HepG2 (cell line): ENCODE data around the gene CHRNG. TPM values are rescaled to one million over a fixed set of nuclear protein-coding genes. Genes with fewer than 3 reads are reported as not detected.

Experiments
- AGO2 ChIP-seq: fragments of 200-400 bp; formaldehyde crosslinking; optimal IDR thresholded peaks from 2 replicates; pipeline ENCODE3; 2017; ENCODE audit warnings: mild to moderate bottlenecking, low read depth, low read length, moderate library complexity
- BORCS8-MEF2B ChIP-seq: sonication (generic); formaldehyde crosslinking; IDR thresholded peaks from 2 replicates; pipeline ENCODE4 v1.8.0; 2022; ENCODE audit warnings: mild to moderate bottlenecking, missing genetic modification reagents
- CEBPG ChIP-seq: IDR thresholded peaks from 2 replicates; pipeline ENCODE4 v1.6.1; 2016
- EZH2 ChIP-seq: conservative IDR thresholded peaks from 2 replicates; pipeline ENCODE4 v1.6.1; 2012; ENCODE audit warnings: mild to moderate bottlenecking, low read depth, low read length, moderate library complexity
- FOXM1 ChIP-seq: sonication (generic); formaldehyde crosslinking; IDR thresholded peaks from 2 replicates; pipeline ENCODE4 v1.5.0; 2020; ENCODE audit warnings: missing genetic modification reagents
- HOXA3 ChIP-seq: sonication (generic); formaldehyde crosslinking; IDR thresholded peaks from 2 replicates; pipeline ENCODE4 v1.5.0; 2020; ENCODE audit warnings: missing genetic modification reagents
- KDM2A ChIP-seq: sonication (generic); formaldehyde crosslinking; IDR thresholded peaks from 2 replicates; pipeline ENCODE4 v1.4.0; 2020; ENCODE audit warnings: low read depth, missing genetic modification reagents, borderline replicate concordance
- NFIC ChIP-seq: IDR thresholded peaks from 2 replicates; pipeline ENCODE4 v1.6.1; 2012; ENCODE audit warnings: mild to moderate bottlenecking, low read length, inconsistent platforms
- PITX1 ChIP-seq: sonication (generic); formaldehyde crosslinking; IDR thresholded peaks from 2 replicates; pipeline ENCODE4 v1.5.1; 2020; ENCODE audit warnings: mild to moderate bottlenecking, missing genetic modification reagents
- RELA ChIP-seq: sonication (generic); formaldehyde crosslinking; IDR thresholded peaks from 2 replicates; pipeline ENCODE4 v1.4.0; 2020; ENCODE audit warnings: missing genetic modification reagents
- RXRB ChIP-seq: IDR thresholded peaks from 2 replicates; pipeline ENCODE4 v1.6.1; 2016; ENCODE audit warnings: borderline replicate concordance, missing genetic modification reagents, missing compliant biosample characterization
- SNAI1 ChIP-seq: sonication (generic); formaldehyde crosslinking; IDR thresholded peaks from 2 replicates; pipeline ENCODE4 v1.5.0; 2020; ENCODE audit warnings: mild to moderate bottlenecking, missing genetic modification reagents, borderline replicate concordance
- SPEN ChIP-seq: sonication (generic); formaldehyde crosslinking; IDR thresholded peaks from 2 replicates; pipeline ENCODE4 v1.5.1; 2020; ENCODE audit warnings: low read depth, mild to moderate bottlenecking, missing genetic modification reagents
- TBX2 ChIP-seq: sonication (generic); formaldehyde crosslinking; IDR thresholded peaks from 2 replicates; pipeline ENCODE4 v1.5.0; 2020; ENCODE audit warnings: missing genetic modification reagents, mild to moderate bottlenecking, borderline replicate concordance
- TFDP2 ChIP-seq: sonication (generic); formaldehyde crosslinking; IDR thresholded peaks from 2 replicates; pipeline ENCODE4 v1.4.0; 2020; ENCODE audit warnings: missing genetic modification reagents
- YEATS4 ChIP-seq: sonication (generic); formaldehyde crosslinking; IDR thresholded peaks from 2 replicates; pipeline ENCODE4 v1.4.0; 2020; ENCODE audit warnings: missing genetic modification reagents, borderline replicate concordance
- ZEB1 ChIP-seq: IDR thresholded peaks from 2 replicates; pipeline ENCODE4 v1.6.1; 2012; ENCODE audit warnings: mild to moderate bottlenecking, low read depth, inconsistent platforms; ENCODE audit not compliant: insufficient replicate concordance
- ZNF160 ChIP-seq: sonication (generic); formaldehyde crosslinking; IDR thresholded peaks from 2 replicates; pipeline ENCODE4 v1.8.0; 2022; ENCODE audit warnings: mild to moderate bottlenecking, inconsistent platforms, missing genetic modification reagents
- ZNF264 ChIP-seq: sonication (generic); formaldehyde crosslinking; IDR thresholded peaks from 2 replicates; pipeline ENCODE4 v1.4.0; 2020; ENCODE audit warnings: missing genetic modification reagents
- ZNF331 ChIP-seq: sonication (generic); formaldehyde crosslinking; IDR thresholded peaks from 2 replicates; pipeline ENCODE4 v1.4.0; 2020; ENCODE audit warnings: missing genetic modification reagents
- ZNF441 ChIP-seq: sonication (generic); formaldehyde crosslinking; IDR thresholded peaks from 2 replicates; pipeline ENCODE4 v1.7.0; 2021; ENCODE audit warnings: missing genetic modification reagents, borderline replicate concordance
- polyA plus RNA-seq, 8 experiments: library from polyadenylated mRNA; depleted of rRNA in 3 of 8; stranded (reverse) in 7 of 8; unstranded in 1 of 8; fragments of >200 nt; fragmentation: Illumina TruSeq in 4 of 8; extraction: Trizol in 4 of 8; gene quantifications; 2 replicates each; pipeline versions ENCODE4 v1.2.1 to v1.2.3, GENCODE V29; 2011 to 2016; ENCODE audit warnings: low read depth in 4 of 8, missing spikeins in 1 of 8, mixed read lengths in 1 of 8; ENCODE audit not compliant: insufficient read depth in 1 of 8
- total RNA-seq, 5 experiments: library from RNA; depleted of rRNA; stranded (reverse); fragments of >200 nt; fragmentation: Illumina TruSeq; extraction: Trizol; gene quantifications; 2 replicates each; pipeline ENCODE4 v1.2.3, GENCODE V29; 2016; ENCODE audit warnings: low read depth in 1 of 5
- TF ChIP-seq, protein P1 (sequence below), 2 experiments: sonication (generic) in 1 of 2; formaldehyde crosslinking in 1 of 2; IDR thresholded peaks; 2 replicates each; pipeline versions ENCODE4 v1.6.1 to v1.9.0; 2014 to 2022; ENCODE audit warnings: antibody characterized with exemption in 1 of 2, borderline replicate concordance in 1 of 2, inconsistent platforms in 1 of 2, low read depth in 1 of 2, missing genetic modification reagents in 1 of 2
- TF ChIP-seq, protein P2 (sequence below): IDR thresholded peaks from 2 replicates; pipeline ENCODE4 v1.6.1; 2016; ENCODE audit warnings: missing genetic modification reagents, missing compliant biosample characterization

The CHRNG gene
- total and polyA plus RNA-seq, 2 of the 13 experiments (the other 11 are each of a cell fraction or from before 2014, with no cell fraction given): not detected

DNA sequence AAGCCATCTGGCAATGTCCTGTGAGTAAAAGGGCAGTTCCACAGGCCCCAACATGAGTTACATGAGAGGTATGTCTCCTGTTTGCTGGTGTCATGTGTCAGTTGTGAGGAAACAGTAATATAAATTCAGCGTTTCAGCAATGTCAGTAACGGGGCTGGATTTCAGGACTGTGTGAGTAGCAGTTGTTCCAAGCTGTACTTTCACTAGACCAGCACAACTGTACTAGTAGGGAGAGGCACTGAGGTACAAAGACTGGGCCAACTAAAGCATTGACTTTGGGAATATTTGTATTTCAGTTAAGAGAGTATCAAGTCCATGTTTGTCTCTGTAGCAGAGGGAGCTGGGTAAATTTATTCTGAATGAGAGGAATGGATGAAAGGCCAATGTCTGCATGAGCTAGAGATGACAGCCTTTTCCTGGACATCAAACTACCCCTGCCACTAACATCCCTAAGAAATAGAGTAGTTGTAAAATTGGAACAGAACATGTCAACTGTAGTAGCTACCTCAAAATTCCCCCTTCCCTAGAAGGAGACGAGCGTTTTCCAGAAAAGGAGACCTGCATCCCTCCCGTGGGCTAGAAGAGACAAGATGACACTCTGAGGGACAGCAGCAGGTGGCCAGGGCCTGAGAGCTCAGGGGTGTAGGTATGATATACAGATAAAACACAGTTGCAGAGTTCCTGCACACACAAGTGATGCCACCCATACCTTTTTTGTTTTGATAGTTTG is 35.3 kb downstream of the CHRNG start (continued):
- TF ChIP-seq, protein P1, sequence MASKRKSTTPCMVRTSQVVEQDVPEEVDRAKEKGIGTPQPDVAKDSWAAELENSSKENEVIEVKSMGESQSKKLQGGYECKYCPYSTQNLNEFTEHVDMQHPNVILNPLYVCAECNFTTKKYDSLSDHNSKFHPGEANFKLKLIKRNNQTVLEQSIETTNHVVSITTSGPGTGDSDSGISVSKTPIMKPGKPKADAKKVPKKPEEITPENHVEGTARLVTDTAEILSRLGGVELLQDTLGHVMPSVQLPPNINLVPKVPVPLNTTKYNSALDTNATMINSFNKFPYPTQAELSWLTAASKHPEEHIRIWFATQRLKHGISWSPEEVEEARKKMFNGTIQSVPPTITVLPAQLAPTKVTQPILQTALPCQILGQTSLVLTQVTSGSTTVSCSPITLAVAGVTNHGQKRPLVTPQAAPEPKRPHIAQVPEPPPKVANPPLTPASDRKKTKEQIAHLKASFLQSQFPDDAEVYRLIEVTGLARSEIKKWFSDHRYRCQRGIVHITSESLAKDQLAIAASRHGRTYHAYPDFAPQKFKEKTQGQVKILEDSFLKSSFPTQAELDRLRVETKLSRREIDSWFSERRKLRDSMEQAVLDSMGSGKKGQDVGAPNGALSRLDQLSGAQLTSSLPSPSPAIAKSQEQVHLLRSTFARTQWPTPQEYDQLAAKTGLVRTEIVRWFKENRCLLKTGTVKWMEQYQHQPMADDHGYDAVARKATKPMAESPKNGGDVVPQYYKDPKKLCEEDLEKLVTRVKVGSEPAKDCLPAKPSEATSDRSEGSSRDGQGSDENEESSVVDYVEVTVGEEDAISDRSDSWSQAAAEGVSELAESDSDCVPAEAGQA (IDR thresholded peaks at IDR 0.05; ENCODE audit: low read depth): no peak
- TF ChIP-seq, protein P1 (CRISPR knock-in tag; IDR thresholded peaks at IDR 0.05; ENCODE audit: borderline replicate concordance): no peak
- no peak for TF ChIP-seq FOXM1 (CRISPR knock-in tag)
- TF ChIP-seq ZNF441 (CRISPR knock-in tag): no peak
- peak; percentile 44; the same call in 1 of the 2 replicates for TF ChIP-seq HOXA3 (CRISPR knock-in tag)
- no peak for TF ChIP-seq KDM2A (CRISPR knock-in tag)
- 0 out of 2 replicates have a peak, but pooled peaks have one; percentile 50 for TF ChIP-seq ZNF331
- peak; percentile 40; the same call in 1 of the 2 replicates for TF ChIP-seq NFIC
- peak; percentile 37 for TF ChIP-seq ZEB1
- peak; percentile 44; the same call in 1 of the 2 replicates for TF ChIP-seq SPEN (CRISPR knock-in tag)
- TF ChIP-seq RELA (CRISPR knock-in tag): 0 out of 2 replicates have a peak, but pooled peaks have one; percentile 27
- TF ChIP-seq, protein P2, sequence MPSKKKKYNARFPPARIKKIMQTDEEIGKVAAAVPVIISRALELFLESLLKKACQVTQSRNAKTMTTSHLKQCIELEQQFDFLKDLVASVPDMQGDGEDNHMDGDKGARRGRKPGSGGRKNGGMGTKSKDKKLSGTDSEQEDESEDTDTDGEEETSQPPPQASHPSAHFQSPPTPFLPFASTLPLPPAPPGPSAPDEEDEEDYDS (CRISPR knock-in tag): peak; percentile 36; the same call in 1 of the 2 replicates
- TF ChIP-seq CEBPG (CRISPR knock-in tag): peak; percentile 14; the same call in 1 of the 2 replicates
- no peak for TF ChIP-seq AGO2
- TF ChIP-seq TBX2 (CRISPR knock-in tag): no peak
- 0 out of 2 replicates have a peak, but pooled peaks have one; percentile 43 for TF ChIP-seq ZNF264
- peak; percentile 55; the same call in 1 of the 2 replicates for TF ChIP-seq RXRB (CRISPR knock-in tag)
- TF ChIP-seq TFDP2: no peak
- TF ChIP-seq BORCS8-MEF2B (CRISPR knock-in tag): no peak
- peak; percentile 20; the same call in 1 of the 2 replicates for TF ChIP-seq PITX1
- no peak for TF ChIP-seq SNAI1 (CRISPR knock-in tag)
- TF ChIP-seq ZNF160 (CRISPR knock-in tag): no peak
- peak; percentile 28; the same call in 1 of the 2 replicates for TF ChIP-seq YEATS4 (CRISPR knock-in tag)
- TF ChIP-seq EZH2: no peak
